ENCODE measurements around the gene RNASE12. TPM values are rescaled to one million over a fixed set of nuclear protein-coding genes. Genes with fewer than 3 reads are reported as not detected.

Gene RNASE12
- total and polyA plus RNA-seq, 9 of the 15 experiments (the other 6 are each of a cell fraction or from before 2014, with no cell fraction given), result 0.24 TPM; not detected in 8

GRCh38 chr14:20632831-20633691 is 41.9 kb upstream of the RNASE12 start (continued):
- TF ChIP-seq FOXP1 (CRISPR knock-in tag; IDR thresholded peaks at IDR 0.05), result no peak
- 0 out of 2 replicates have a peak, but pooled peaks have one; percentile 28 for TF ChIP-seq FOXM1 (IDR thresholded peaks at IDR 0.05; ENCODE audit: low read depth)
- no peak for TF ChIP-seq FOXM1 (CRISPR knock-in tag; IDR thresholded peaks at IDR 0.05; ENCODE audit: low read depth)
- no peak for TF ChIP-seq PYGO2 (tag; IDR thresholded peaks at IDR 0.05)
- no peak for TF ChIP-seq ARID3B (CRISPR knock-in tag; IDR thresholded peaks at IDR 0.05; ENCODE audit: borderline replicate concordance)
- no peak for TF ChIP-seq BRD4 (IDR thresholded peaks at IDR 0.05)
- no peak for TF ChIP-seq PML (IDR thresholded peaks at IDR 0.05; ENCODE audit: low read length)
- 0 out of 4 replicates have a peak, but pooled peaks of 1 of the 2 experiments have one; percentile 36 for TF ChIP-seq BCLAF1 (IDR thresholded peaks at IDR 0.05; ENCODE audit: borderline replicate concordance in 1 of 2, control insufficient read depth in 1 of 2, low read depth in 2 of 2, low read length in 1 of 2)
- 0 out of 2 replicates have a peak, but pooled peaks have one; percentile 26 for TF ChIP-seq AFF4 (CRISPR knock-in tag; IDR thresholded peaks at IDR 0.05)
- no peak for TF ChIP-seq FOXO4 (CRISPR knock-in tag; IDR thresholded peaks at IDR 0.05)
- no peak for TF ChIP-seq KLF1 (tag; IDR thresholded peaks at IDR 0.05)
- TF ChIP-seq ZNF23 (CRISPR knock-in tag; IDR thresholded peaks at IDR 0.05), result no peak
- TF ChIP-seq FOS (IDR thresholded peaks at IDR 0.05; ENCODE audit: extremely low read depth, insufficient read length), result no peak
- TF ChIP-seq E2F3 (CRISPR knock-in tag; IDR thresholded peaks at IDR 0.05), result no peak
- TF ChIP-seq JUN (IDR thresholded peaks at IDR 0.05; ENCODE audit: borderline replicate concordance, low read depth, low read length), result no peak
- no peak for TF ChIP-seq JUN (CRISPR knock-in tag; IDR thresholded peaks at IDR 0.05; ENCODE audit: borderline replicate concordance)
- TF ChIP-seq ZNF79 (CRISPR knock-in tag; IDR thresholded peaks at IDR 0.05; ENCODE audit: low read depth), result no peak
- no peak for TF ChIP-seq ZFP1 (CRISPR knock-in tag; IDR thresholded peaks at IDR 0.05)

Measured in K562 (cell line).